NOMO-1 treated with dmso at 0.1 percent for 144 hours (cell line): ENCODE measurements around the gene TEAD4.
A peak's percentile ranks its signal among the peaks of the same experiment; 100 is the strongest.

Source experiments
- DNase-seq: peaks from one replicate; lab custom pipeline; 2025; ENCODE audit not compliant: unreplicated experiment; lab: John Stamatoyannopoulos, UW

Gene TEAD4

DNA sequence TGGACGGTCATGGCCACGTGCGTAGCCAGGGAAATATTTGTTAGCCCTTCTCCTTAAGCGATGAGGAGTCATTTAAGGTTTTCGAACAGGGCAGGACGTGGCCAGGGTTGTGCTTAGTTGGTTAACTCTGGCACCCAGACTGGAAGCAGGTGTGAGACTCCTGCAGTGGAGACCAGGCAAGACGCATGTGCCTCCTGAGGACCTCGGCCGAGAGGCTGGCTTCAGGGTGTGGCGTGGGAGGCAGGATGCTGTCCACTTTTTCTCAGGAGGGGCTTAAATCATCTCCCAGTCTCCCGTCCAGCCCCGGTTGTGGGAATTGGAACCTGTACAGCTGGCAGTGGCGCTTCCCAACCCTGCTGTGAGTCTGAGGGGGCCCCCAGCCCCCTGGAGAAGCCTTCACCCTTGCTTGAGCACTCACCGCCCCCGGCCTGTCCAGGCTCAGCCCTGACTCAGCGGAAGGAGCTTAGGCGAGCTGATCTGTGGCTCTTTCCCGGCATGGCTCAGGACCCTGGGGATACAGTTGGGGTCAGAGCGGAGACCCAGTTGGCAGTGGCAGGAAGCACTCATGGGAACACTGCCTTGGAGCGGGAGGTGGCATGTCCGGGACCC is 71.7 kb downstream of the TEAD4 start:
- no peak for DNase-seq

DNA sequence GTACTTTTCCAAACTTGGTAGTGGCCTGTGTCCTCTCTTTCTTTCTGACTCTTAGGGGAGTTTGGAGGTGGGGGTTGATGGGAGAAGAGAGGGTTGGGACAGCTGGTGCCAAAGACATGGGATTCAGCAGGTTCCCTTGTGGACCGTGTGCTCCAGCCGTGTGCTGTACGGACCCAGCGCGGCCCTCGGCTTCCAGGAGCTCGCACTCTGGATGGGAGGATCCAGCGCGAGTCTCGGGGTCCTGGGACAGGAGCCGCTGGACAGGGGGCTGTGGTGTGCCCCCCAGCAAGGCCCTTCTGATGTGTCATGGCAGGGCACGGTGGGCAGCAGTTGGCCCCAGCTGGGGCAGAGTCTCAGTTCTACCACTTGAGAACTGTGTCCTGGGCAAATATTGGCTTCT is 73.0 kb downstream of the TEAD4 start:
- DNase-seq = no peak

DNA sequence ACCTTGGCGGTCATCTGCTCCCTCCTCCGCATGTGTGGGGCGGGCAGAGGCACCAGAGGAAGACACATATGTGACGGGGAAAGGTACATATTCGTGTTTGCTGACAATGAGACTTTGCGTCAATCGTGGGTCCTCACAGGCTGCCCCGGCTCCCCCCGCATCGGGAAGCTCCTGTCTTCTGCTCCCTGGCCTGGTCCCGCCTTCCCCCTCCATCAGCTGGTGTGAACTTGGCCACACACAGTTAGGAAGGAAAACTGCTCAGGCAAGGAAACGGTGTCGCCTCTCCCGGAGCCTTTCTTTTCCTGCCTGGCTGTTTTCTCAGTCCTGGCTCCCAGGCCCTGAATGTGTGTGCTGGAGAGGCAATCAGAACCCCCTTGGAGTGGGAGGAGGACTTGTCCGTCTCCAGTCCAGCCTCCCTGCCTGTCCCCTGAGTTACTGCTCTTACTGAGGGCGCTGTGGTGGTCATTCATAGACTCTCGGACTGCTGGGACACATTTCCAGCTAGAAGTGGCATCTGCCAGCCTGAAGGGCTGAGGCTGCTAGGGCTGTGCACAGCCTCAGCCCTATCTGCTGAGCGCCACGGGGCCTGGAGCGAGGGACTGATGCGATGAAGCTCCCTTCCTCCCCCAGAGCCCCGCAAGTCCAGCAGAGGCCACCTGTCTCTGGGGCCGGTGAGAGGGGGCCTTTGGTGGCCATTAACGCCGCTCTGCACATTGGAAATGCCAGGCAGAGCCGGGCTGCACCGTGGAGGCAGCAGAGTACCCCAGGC is 73.8 kb downstream of the TEAD4 start:
- no peak for DNase-seq

DNA sequence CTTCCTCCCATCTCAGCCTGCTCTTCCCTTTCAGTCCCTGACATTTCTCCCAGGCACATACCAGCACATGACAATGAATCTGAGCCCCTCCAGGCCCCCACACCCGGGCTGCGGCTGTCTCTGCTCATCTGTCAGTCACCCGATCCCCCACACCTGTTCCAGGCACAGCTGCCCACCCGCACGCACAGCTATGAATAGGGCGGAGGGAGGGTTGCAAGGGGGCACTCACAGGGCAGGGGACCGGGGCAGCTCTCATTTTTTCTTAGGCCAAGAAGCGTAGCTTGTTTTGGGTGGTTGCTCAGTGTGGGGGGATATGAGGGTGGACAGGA is 74.3 kb downstream of the TEAD4 start:
- DNase-seq = no peak

DNA sequence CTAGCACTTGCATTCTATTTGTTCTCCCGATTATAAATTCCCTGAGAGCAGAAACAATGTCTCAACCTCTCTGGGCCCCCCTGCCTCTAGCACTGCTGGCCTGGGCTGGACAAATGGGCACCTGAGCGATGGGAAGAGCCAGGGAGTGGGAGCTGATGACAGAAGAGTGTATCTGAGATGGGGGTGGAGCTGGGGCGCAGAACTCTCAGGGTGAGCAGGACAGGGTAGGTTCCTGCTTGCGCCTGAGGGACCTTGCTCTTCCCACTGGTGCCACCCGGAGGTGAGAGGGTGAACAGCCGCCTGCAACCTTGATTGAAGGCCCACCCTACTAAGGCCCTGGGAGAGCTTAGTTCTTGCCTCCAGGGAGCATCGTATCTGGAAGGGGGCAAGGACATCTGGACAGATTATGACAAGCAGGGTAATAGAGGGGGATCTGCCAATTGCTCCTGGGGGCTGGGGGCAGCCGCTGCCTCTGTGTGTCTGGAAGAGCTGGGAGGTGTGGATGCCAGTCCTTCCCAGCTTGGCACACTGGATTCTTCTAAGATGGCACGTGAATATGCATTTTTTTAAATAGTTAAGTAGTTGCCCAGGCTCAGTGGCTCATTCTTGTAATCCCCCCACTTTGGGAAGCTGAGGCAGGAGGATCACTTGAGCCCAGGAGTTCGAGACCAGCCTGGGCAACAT is 75.0 kb downstream of the TEAD4 start:
- DNase-seq = peak; percentile 20

DNA sequence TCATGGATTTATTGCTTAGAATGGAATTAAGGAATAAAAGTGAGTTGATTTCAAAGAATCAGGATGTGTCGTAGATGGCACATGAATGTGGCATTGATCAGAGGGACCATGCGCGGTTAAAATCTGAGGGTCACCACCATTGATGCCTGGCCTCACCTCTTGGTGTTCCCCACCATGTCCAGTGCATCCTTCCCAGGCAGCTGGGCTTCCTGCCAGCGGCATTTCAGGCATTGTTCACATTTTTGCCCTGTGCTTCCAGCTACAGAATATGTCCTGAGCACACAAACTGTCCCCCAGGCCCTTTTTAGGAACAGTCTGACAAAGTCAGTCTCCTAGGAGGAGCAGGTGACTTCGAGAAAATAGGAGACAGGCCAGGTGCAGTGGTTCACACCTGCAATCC is 76.0 kb downstream of the TEAD4 start:
- no peak for DNase-seq

DNA sequence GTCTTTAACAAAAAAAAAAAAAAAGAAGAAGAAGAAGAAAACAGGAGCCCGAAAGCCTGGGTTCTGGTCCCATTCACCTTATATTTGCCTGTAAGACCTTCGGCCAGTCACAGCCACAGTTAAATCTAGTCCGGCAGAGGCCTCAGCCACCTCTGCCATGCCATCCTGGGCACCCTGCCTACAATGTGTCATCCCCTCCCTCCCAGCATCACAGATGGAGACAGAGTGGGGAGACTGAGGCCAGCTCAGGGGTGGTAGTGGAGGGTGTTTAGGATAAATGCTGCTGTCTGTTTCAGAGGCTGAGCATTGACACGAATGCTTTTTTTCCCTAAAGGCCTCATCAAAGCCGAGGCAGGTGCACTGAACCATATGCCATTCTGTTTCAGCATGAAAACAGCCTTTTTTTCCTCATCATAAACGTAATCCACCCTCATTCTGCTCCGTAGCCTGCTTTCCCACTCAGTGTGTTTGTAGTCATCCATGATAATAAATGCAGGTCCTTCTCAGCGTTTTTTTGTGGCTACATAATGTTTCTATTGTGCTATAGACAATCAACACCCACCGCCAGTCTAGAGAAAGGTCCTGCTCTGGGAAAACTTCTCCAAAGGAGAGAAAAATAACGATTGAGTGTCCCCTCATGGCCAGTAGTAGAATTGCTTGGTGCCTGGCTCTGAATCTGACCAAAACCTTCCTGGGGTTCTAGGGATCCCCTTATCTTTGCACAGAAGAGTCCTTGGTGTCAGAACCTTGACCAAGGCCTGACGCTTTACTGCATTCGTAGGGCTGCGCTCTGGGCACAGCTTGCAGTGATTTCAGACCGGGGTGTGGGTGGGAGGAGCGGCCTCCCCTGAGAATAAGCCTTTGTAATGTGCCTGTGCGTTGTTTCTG is 76.9 kb downstream of the TEAD4 start:
- no peak for DNase-seq

DNA sequence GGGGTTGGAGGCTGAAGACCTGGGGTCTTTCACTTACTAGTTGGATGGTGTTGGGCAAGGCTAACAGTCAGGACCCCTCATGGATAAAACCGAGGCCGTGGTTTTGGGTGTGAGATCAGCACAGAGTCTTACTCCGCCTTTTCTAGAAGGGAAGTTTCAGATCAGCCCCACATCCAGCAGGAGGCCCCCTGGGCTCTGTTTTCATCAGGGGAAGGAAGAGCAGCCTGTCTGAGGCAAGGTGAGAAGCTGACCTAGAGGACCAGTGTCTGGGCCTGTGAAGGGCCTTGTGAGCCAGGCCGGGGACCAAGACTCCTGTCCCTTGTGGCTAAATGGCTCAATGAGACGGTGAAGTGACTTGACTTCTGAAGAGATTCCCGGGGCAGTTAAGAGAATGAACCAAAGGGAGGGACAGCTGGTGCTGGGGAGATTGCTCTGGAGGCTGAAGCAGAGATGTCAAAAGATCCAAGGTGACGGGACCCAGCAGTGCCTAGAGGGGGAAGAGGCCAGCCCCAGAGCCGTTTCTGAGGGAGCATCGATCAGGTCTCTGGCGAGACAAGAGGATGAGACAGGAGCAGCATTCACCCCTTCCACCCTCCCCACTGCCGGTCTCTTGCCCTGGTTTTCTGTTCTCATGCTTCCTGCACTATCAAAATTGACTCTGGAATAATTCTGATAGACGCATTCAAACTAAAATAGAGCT is 77.9 kb downstream of the TEAD4 start:
- DNase-seq = no peak

DNA sequence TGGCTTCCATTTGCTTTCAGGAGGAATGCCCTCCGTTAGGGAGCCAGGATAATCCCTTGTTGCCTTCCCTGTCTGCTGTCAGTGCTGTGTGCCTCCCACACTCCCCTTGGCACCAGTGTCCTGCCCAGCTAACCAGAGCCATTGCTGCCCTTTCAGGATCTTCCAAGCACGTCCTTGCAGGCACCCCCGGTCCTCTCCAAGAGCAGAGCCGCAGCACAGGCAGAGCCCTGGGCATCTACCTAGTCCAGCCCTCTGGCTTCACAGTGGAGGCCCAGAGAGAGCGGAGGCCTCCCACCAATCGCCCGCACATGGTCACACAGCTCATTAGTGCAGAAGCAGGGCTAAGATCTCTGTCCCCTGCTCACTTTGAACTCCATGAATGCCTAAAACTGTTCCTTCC is 79.0 kb downstream of the TEAD4 start:
- no peak for DNase-seq

DNA sequence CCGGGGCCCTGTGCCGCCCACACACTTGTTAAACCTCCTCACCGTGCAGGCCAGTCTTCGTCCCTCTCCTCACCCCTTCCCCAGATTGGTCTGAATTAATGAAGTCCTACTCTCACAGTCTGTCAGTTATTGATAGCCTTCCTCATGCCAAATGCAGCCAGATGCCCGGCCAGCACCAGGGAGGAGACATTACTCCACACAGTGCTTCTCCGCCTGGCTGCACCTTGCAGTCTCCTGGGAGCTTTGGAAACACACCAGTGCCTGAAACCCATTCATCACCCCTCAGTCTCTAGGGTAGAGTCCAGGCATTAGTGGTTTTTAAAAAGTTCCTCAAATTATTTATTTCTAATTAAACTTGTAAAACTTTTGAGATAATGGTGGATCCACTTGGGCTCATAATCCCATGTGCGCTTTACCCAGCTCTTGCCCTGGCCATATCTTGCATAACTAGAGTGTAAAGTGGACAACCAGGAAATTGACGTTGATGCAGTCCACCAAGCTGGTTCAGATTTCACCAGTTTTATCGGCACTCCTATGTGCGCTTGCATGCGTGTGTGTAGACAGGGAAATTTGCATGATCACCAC is 79.8 kb downstream of the TEAD4 start:
- DNase-seq = no peak

DNA sequence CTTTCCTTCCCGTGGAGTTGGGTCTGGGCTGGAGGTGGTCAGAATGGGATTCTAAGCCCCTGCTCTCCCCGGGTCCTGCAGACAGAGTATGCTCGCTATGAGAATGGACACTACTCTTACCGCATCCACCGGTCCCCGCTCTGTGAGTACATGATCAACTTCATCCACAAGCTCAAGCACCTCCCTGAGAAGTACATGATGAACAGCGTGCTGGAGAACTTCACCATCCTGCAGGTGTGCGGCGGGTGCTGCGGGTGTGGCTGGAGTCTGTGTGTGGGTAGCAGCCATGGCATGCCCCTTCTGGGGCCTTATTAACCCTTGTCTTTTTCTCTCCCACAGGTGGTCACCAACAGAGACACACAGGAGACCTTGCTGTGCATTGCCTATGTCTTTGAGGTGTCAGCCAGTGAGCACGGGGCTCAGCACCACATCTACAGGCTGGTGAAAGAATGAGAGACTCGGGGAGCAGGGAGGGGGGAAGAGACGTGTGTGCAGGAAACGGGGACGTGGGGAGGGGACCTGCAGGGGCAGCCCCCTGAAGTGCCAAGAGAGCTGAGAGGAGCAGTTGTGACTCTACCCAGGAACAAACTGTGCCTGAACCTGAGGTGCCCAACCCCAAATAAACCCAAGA is 80.9 kb downstream of the TEAD4 start:
- DNase-seq = no peak

DNA sequence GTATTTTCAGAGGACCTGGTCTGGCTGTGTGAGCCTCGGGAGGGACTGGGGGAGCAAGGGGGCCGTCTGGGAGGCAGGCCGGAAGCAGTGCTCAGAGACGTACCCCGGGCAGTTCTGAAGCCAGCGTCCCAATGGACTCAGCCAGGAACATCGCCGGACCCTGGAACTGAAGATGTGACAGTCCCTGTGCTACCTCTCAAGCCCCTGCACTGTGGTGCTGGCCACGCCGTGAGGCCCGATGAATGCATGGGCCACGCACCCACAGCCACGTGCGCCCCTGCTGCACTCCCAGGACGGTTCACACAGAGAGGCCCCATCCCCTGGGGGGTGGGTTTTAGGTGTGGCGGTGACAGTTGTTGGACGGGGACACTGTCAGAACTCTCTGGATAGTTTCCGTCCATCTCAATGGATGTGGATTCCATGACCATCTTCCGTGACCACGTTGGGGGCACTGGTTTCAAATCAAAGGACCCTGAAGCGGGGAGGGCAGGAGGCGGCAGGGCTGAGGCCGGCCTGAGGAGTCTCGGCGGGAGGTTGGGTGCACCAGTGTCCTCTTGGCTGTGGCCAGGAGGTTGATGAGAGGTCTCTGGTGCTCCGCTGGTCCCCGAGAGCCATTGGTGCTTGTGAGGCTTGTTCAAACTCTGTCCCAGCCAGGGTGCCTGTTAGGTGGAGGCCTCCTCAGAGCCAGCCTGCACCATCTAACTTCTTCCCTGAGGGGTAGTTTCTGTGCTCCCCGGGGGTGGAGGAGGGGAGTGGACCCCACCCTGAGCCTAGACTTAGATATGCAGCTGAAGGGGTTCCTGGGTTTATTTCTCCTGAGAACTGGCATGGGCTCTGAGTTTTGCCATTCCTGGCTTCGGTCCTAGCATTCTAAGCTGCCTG is 81.7 kb downstream of the TEAD4 start:
- DNase-seq = no peak

DNA sequence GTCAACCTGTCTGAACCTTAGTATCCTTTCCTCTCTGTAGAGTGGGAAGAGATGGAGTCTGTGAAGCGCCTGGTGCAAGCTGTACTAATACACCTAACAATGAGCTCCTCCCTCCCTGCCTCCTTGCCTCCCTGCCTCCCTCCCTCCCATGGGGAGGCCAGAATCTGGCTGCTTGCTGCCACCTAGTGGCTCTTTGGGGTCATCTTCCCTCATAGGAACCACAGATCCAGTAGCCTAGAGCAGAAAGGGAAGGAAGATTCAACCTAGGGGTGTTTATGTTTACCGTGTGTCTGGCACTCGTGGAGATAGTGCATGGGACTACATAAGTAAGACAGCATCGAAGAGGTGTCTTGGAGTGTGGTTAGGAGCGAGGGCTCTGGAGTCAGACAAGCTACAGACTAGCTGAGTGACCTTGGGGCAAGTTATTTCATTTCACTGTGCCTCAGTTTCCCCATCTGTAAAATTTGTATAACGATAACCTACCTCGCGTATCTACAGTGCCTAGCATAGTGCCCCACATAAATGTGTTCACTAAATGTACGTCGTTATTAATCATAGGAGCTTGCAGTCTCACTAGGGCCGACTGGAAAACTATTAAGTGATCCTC is 82.5 kb downstream of the TEAD4 start:
- DNase-seq = peak; percentile 60

DNA sequence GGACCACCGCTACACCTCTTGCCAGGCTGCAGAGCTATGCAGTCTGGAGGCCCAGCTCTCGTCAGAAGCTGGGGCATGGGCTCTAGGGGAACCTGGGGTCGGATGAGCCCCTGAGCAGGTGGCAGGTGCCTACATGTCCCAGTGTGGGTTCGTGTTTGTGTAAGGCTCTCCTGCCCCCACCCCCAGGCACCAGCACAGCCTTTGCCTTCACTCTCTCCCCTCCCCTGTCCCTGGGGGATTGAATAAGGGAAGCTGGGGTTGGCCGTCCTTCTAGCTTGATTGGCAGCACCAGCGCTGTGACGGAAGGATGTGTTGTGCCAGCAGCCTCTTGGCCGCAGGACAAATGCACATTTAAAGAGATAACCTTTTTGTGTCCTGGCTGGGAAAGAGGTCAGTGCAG is 83.2 kb downstream of the TEAD4 start:
- no peak for DNase-seq

DNA sequence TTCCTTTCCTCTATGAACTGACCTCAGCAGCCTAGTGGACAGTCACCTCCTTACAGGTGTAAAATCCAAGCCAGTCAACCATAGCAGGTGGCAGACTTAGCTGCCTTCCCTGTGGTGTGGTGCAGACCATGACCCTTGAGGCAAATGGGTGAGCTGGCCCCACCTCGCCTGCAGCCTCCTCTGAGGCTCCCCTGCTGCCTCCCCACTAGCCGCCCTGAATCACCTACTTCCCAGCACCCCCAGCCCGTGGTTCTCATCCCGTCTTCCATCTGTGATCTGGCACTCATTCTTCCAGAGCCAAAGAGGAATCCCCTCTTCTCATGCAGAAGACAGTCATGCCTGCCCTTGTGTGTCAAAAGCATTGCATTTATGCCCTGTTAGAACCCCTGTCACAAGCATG is 83.6 kb downstream of the TEAD4 start:
- no peak for DNase-seq

DNA sequence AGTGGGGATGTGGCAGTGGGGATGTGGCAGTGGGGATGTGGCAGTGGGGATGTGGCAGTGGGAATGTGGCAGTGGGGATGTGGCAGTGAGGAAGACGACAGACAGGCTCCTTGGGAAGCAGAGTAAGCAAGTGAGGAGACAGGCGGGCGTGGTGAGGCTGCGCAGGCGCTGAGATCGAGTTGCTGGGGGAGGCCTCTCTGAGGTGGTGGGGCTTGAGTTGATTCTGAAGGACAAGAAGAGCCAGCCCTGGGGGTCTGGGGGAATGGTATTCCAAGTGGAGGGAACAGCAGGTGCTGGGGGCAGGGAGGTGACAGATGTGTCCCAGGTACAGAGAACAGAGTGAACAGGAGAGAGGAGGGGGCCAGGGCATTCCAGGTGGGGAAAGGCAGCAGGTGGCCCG is 84.2 kb downstream of the TEAD4 start:
- DNase-seq = no peak

DNA sequence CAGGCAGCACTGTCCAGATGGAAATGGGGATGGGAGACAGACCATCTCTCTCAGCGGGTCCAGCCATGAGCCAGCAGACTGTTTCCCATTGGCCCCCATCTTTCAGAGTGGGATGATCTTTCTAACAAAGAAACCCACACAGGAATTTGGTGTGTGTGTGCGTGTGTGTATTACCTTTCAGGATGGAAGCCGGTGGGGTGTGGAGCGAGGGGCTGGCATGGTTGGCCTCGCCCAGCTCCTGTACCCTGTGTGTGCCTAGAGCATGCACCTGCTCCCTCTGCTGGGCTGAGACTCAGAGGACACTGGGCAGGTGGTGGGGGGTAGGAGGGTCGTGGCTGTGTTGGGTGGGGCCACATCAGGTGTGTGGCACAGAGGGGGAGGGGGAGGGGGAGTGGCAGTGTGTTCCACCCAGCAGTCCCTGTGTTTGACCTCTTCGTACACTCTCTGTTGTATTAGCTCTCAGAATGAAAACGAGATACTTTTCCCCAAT is 85.0 kb downstream of the TEAD4 start:
- no peak for DNase-seq

DNA sequence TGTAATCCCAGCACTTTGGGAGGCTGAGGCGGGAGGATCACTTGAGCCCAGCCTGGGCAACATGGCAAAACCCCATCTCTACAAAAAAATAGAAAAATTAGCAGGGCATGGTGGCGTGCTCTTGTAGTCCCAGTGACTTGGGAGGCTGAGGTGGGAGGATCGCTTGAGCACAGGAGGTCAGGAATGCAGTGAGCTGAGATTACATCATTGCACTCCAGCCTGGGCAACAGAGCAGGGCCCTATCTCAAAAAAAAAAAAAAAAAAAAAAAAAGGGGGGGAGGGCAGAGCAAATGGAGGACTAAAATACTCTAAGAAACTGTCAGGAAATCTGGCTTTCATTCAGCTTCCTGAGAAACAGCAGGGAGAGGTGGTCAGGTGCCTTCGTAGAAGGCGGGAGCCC is 86.3 kb downstream of the TEAD4 start:
- no peak for DNase-seq

DNA sequence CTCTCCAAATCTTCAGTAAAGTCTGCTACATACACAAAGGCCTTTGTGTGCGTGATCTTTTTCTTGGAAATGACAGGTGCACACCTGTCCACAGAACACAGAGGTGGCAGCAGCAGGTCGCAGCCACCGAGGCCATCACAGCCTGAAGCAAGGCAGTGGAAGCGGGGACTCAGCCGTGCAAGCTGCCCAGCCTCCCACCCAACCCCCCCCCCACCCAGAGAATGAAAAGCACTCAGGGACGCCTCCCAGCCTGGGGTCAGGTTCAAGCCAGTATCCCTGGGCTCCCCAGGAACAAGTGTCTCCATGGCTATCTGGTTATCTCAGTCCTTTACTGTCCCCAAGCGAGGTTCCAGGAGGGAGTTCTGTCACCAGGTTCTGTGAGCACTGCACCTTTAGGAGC is 86.8 kb downstream of the TEAD4 start:
- DNase-seq = no peak
